Measurements from ENCODE around the gene MYMX. TPM values are rescaled to one million over a fixed set of nuclear protein-coding genes. Genes with fewer than 3 reads are reported as not detected.

The MYMX gene
- total RNA-seq, 4 donors from 2014 or later, result not detected

DNA sequence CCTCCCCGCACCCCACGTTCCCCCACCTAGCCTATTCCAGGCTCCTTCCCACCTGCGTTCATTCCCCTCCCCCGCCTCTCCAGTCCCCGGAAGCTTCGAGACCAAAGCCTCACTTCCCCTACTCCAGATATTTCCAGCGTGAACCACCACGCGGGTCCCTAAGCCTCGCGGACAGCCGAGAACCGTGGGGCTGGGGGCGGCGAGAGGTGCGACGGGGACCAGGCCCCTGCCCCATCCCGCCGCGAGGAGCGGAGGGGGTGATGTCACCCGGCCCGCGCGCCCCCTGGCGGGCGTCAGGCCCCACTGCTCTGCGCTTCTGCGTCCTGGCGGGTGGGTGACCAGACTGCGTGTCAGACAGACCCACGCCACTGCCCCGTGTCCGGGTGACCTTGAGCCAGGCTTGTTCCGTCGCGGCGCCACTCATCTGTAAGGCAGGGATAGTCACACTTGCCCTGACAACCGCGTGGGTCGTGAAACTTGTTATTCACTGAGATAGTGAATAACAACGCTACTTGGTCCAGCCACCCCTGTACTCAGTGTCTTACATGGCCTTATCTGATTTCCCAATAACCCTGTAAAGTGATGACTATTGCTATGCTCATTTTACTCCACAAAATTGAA lies 21.2 kb downstream of the MYMX start:
- Histone ChIP-seq H3K27ac (peak overlapping the region; percentile 96 to 98 (median 96)), H3K27me3 (no peaks in the 10 kb centered on the region), H3K4me1 (peaks cover 4 to 42% (median 29%) of the 10 kb centered on the region in 4 donors), H3K4me3 (peak overlapping the region; percentile 47 to 77 (median 62)), H3K9me3 (no peaks in the 10 kb centered on the region), H3K36me3 (peaks cover 0 to under 1% (median 0%) of the 10 kb centered on the region in 3 donors)
- 3 to 4% methylated on average over 17 to 26 of the region's 42 CpGs for WGBS, 2 donors
- TF ChIP-seq EP300 (IDR thresholded peaks at IDR 0.05), result peak in 1 of 2 donors; percentile 82
- peak; percentile 96 to 100 (median 99) for TF ChIP-seq CTCF (IDR thresholded peaks at IDR 0.05)
- peak in 1 of 2 donors; percentile 58 for TF ChIP-seq POLR2A (IDR thresholded peaks at IDR 0.05)
- DNase-seq (ENCODE audit: low spot score in 2 of 2), result peak; percentile 66 to 79

DNA sequence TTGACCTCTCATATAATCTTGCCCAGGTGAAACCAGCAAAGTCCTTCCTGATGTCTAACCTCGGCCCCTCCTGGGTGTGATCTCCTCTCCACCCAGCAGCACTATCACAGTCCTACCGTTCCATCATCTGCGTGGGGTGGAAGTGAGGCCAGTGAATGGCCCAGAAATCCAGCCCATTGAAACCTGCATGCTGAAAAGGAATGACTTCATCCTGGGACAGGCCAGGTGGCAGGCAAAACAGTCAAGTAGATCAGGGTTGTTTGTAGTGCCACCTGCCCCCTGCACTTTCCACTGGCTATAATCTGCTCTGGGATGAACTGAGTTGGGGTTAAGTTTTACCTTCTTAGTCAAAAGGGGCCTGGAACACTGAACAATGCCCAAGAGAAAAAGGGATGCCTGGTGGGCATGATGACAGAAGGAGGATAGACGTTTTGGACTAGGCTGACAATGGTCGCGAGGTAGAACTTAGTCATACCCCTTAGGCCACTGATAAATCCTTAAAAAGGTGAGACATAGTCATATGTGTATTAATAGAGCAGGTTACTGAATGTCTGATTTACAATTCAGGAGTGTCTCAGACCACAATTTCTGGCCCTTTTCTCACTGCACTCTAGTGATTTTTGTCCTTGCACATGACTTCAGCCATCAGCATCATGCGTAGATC lies 22.1 kb downstream of the MYMX start:
- peak overlapping the region in 2 of 4 donors; percentile 96 to 98 for H3K27ac ChIP-seq
- 83 to 85% methylated on average over 7 of the region's 7 CpGs for WGBS, 2 donors

GRCh38 chr6:44243345-44243744 lies 26.6 kb downstream of the MYMX start:
- Histone ChIP-seq H3K9me3 (no peaks in the 10 kb centered on the region), H3K4me3 (no peak overlapping the region), H3K27me3 (no peaks in the 10 kb centered on the region), H3K36me3 (no peaks in the 10 kb centered on the region), H3K4me1 (peaks cover 0 to 14% (median 8%) of the 10 kb centered on the region in 4 donors), H3K27ac (no peak overlapping the region)
- no peak for TF ChIP-seq EP300 (IDR thresholded peaks at IDR 0.05)
- TF ChIP-seq CTCF (IDR thresholded peaks at IDR 0.05), result no peak
- TF ChIP-seq POLR2A (IDR thresholded peaks at IDR 0.05), result no peak
- DNase-seq (ENCODE audit: low spot score in 2 of 2), result no peak
- WGBS, 2 donors, result 81 to 87% methylated on average over 7 of the region's 7 CpGs

More for the DNA sequence above, 22.1 kb downstream of the MYMX start:
- no peak overlapping the region for H3K4me3 ChIP-seq
- no peak for DNase-seq (ENCODE audit: low spot score in 2 of 2)
- H3K9me3 ChIP-seq, result no peaks in the 10 kb centered on the region
- TF ChIP-seq EP300 (IDR thresholded peaks at IDR 0.05), result no peak
- no peaks in the 10 kb centered on the region for H3K27me3 ChIP-seq
- no peaks in the 10 kb centered on the region for H3K36me3 ChIP-seq
- peaks cover 2 to 33% (median 24%) of the 10 kb centered on the region in 4 donors for H3K4me1 ChIP-seq

GRCh38 chr6:44245391-44245911 lies 28.7 kb downstream of the MYMX start:
- H3K36me3 ChIP-seq, result peaks cover 0 to 18% (median 0%) of the 10 kb centered on the region in 3 donors
- H3K4me3 ChIP-seq, result peak overlapping the region; percentile 73 to 95 (median 84)
- 63 to 64% methylated on average over 12 of the region's 12 CpGs for WGBS, 2 donors
- no peaks in the 10 kb centered on the region for H3K27me3 ChIP-seq
- DNase-seq (ENCODE audit: low spot score in 2 of 2), result no peak
- H3K27ac ChIP-seq, result peak overlapping the region; percentile 95 to 100 (median 98)
- no peaks in the 10 kb centered on the region for H3K9me3 ChIP-seq
- TF ChIP-seq CTCF (IDR thresholded peaks at IDR 0.05), result no peak
- no peak for TF ChIP-seq POLR2A (IDR thresholded peaks at IDR 0.05)
- no peak for TF ChIP-seq EP300 (IDR thresholded peaks at IDR 0.05)
- peaks cover 0 to 34% (median 18%) of the 10 kb centered on the region in 4 donors for H3K4me1 ChIP-seq

DNA sequence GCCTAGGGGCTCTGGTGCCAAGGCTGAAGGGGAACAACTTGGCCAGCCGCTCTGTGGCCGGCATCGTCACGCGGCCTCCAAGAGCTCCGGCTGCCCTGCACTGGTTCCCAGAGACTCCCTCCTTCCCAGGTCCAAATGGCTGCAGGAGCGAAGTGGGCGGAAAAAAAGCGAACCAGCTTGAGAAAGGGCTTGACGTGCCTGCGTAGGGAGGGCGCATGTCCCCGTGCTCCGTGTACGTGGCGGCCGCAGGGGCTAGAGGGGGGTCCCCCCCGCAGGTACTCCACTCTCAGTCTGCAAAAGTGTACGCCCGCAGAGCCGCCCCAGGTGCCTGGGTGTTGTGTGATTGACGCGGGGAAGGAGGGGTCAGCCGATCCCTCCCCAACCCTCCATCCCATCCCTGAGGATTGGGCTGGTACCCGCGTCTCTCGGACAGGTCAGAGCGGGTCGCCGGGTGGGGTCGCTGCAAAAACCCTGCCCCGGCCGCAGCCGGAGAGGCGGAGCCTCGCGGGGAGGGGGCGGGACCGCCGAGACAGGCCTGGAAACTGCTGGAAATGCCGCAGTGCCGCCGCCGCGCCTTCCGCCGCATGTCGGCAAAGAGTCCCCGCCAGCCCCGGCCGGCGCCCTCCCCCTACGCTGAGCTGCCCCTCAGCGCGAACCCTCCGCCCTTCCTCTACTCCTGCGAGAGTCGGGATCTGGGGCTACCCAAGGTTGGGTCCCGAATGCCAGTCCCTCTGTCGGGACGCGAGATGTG lies 29.4 kb downstream of the MYMX start:
- H3K27me3 ChIP-seq, result no peaks in the 10 kb centered on the region
- WGBS, 2 donors, result 0 to 1% methylated on average over 23 to 27 of the region's 62 CpGs
- peak overlapping the region; percentile 73 to 95 (median 84) for H3K4me3 ChIP-seq
- peaks cover 0 to 25% (median 3%) of the 10 kb centered on the region in 3 donors for H3K36me3 ChIP-seq
- peak overlapping the region; percentile 95 to 100 (median 98) for H3K27ac ChIP-seq
- peaks cover 0 to 40% (median 18%) of the 10 kb centered on the region in 4 donors for H3K4me1 ChIP-seq
- peak; percentile 85 to 92 for TF ChIP-seq EP300 (IDR thresholded peaks at IDR 0.05)
- peak in 1 of 2 donors; percentile 86 for TF ChIP-seq POLR2A (IDR thresholded peaks at IDR 0.05)
- peak in 4 of 5 experiments; percentile 6 to 49 (median 26) for TF ChIP-seq CTCF (IDR thresholded peaks at IDR 0.05)
- DNase-seq (ENCODE audit: low spot score in 2 of 2), result peak; percentile 75 to 81
- H3K9me3 ChIP-seq, result no peaks in the 10 kb centered on the region

All from tibial nerve (tissue), 4 donors.